HepG2 (cell line): ENCODE results near the gene MAPKAPK3. TPM values are rescaled to one million over a fixed set of nuclear protein-coding genes. Genes with fewer than 3 reads are reported as not detected.

Experiments used
- ATRX ChIP-seq: sonication (generic); formaldehyde crosslinking; IDR thresholded peaks from 2 replicates; pipeline ENCODE4 v1.4.0; 2020; ENCODE audit warnings: missing genetic modification reagents, borderline replicate concordance
- BCL3 ChIP-seq: sonication (generic); formaldehyde crosslinking; IDR thresholded peaks from 2 replicates; pipeline ENCODE4 v1.5.1; 2020; ENCODE audit warnings: mild to moderate bottlenecking, missing genetic modification reagents, moderate library complexity
- CBX2 ChIP-seq, 2 experiments: fragments of 200-600 bp in 1 of 2; sonication (generic); formaldehyde crosslinking in 1 of 2; IDR thresholded peaks; 2 replicates each; pipeline versions ENCODE4 v1.7.0 to v1.8.1; 2018 to 2022; ENCODE audit warnings: low read depth in 2 of 2, low read length in 1 of 2, mild to moderate bottlenecking in 1 of 2, missing genetic modification reagents in 1 of 2
- CEBPZ ChIP-seq: IDR thresholded peaks from 2 replicates; pipeline ENCODE4 v1.6.1; 2012; ENCODE audit warnings: low read length, improper control_type of control experiment
- EHMT2 ChIP-seq: fragments of 200-600 bp; sonication (generic); IDR thresholded peaks from 2 replicates; pipeline ENCODE4 v1.7.0; 2017; ENCODE audit warnings: antibody characterized with exemption, low read depth, low read length, borderline replicate concordance
- ETV5 ChIP-seq: IDR thresholded peaks from 2 replicates; pipeline ENCODE4 v1.6.1; 2018; ENCODE audit warnings: missing biosample characterization, missing genetic modification reagents, inconsistent platforms, borderline replicate concordance
- HNF4G ChIP-seq, 2 experiments: sonication (generic) in 1 of 2; formaldehyde crosslinking in 1 of 2; IDR thresholded peaks; 2 replicates each; pipeline versions ENCODE4 v1.4.0 to v1.6.1; 2011 to 2020; ENCODE audit warnings: borderline replicate concordance in 2 of 2, low read depth in 2 of 2, mild to moderate bottlenecking in 2 of 2, low read length in 1 of 2, missing genetic modification reagents in 1 of 2, moderate library complexity in 1 of 2
- HNRNPL ChIP-seq: fragments of 200-400 bp; formaldehyde crosslinking; IDR thresholded peaks from 2 replicates; pipeline ENCODE4 v1.6.1; 2017; ENCODE audit warnings: mild to moderate bottlenecking, low read depth, low read length
- MZF1 ChIP-seq: sonication (generic); formaldehyde crosslinking; IDR thresholded peaks from 2 replicates; pipeline ENCODE4 v1.8.1; 2023; ENCODE audit warnings: mild to moderate bottlenecking, missing genetic modification reagents, borderline replicate concordance
- SNAPC2 ChIP-seq: sonication (generic); formaldehyde crosslinking; IDR thresholded peaks from 2 replicates; pipeline ENCODE4 v1.8.1; 2022; ENCODE audit warnings: mild to moderate bottlenecking, missing genetic modification reagents
- SP140L ChIP-seq: sonication (generic); formaldehyde crosslinking; IDR thresholded peaks from 2 replicates; pipeline ENCODE4 v1.4.0; 2020; ENCODE audit warnings: missing genetic modification reagents, borderline replicate concordance
- SPEN ChIP-seq: sonication (generic); formaldehyde crosslinking; IDR thresholded peaks from 2 replicates; pipeline ENCODE4 v1.5.1; 2020; ENCODE audit warnings: low read depth, mild to moderate bottlenecking, missing genetic modification reagents
- TBP ChIP-seq: sonication (generic); formaldehyde crosslinking; IDR thresholded peaks from 2 replicates; pipeline ENCODE4 v1.5.0; 2020; ENCODE audit warnings: missing genetic modification reagents
- ZBTB8A ChIP-seq: sonication (generic); formaldehyde crosslinking; IDR thresholded peaks from 2 replicates; pipeline ENCODE4 v1.4.0; 2020; ENCODE audit warnings: mild to moderate bottlenecking, low read depth, missing genetic modification reagents, borderline replicate concordance
- ZFP36L1 ChIP-seq: sonication (generic); formaldehyde crosslinking; IDR thresholded peaks from 2 replicates; pipeline ENCODE4 v1.8.0; 2022; ENCODE audit warnings: mild to moderate bottlenecking, missing genetic modification reagents, moderate library complexity
- ZNF180 ChIP-seq: sonication (generic); formaldehyde crosslinking; IDR thresholded peaks from 2 replicates; pipeline ENCODE4 v1.4.0; 2020; ENCODE audit warnings: low read depth, missing genetic modification reagents, borderline replicate concordance
- ZNF232 ChIP-seq: sonication (generic); formaldehyde crosslinking; IDR thresholded peaks from 2 replicates; pipeline ENCODE4 v1.4.0; 2020; ENCODE audit warnings: missing genetic modification reagents, borderline replicate concordance
- ZNF333 ChIP-seq: sonication (generic); formaldehyde crosslinking; IDR thresholded peaks from 2 replicates; pipeline ENCODE4 v1.4.0; 2020; ENCODE audit warnings: mild to moderate bottlenecking, missing genetic modification reagents, borderline replicate concordance
- ZNF510 ChIP-seq: sonication (generic); formaldehyde crosslinking; IDR thresholded peaks from 2 replicates; pipeline ENCODE4 v1.4.0; 2020; ENCODE audit warnings: low read depth, mild to moderate bottlenecking, missing genetic modification reagents
- ZNF569 ChIP-seq: sonication (generic); formaldehyde crosslinking; IDR thresholded peaks from 2 replicates; pipeline ENCODE4 v1.5.0; 2020; ENCODE audit warnings: mild to moderate bottlenecking, missing genetic modification reagents, moderate library complexity, borderline replicate concordance
- ZNF570 ChIP-seq: sonication (generic); formaldehyde crosslinking; IDR thresholded peaks from 2 replicates; pipeline ENCODE4 v1.4.0; 2020; ENCODE audit warnings: mild to moderate bottlenecking, missing genetic modification reagents, borderline replicate concordance
- ZNF615 ChIP-seq: sonication (generic); formaldehyde crosslinking; IDR thresholded peaks from 2 replicates; pipeline ENCODE4 v1.5.0; 2020; ENCODE audit warnings: mild to moderate bottlenecking, missing genetic modification reagents, borderline replicate concordance
- ZNF678 ChIP-seq: sonication (generic); formaldehyde crosslinking; IDR thresholded peaks from 2 replicates; pipeline ENCODE4 v1.4.0; 2020; ENCODE audit warnings: mild to moderate bottlenecking, missing genetic modification reagents
- ZSCAN31 ChIP-seq: sonication (generic); formaldehyde crosslinking; IDR thresholded peaks from 2 replicates; pipeline ENCODE4 v1.5.0; 2020; ENCODE audit warnings: low read depth, mild to moderate bottlenecking, missing genetic modification reagents
- polyA plus RNA-seq, 8 experiments: library from polyadenylated mRNA; depleted of rRNA in 3 of 8; stranded (reverse) in 7 of 8; unstranded in 1 of 8; fragments of >200 nt; fragmentation: Illumina TruSeq in 4 of 8; extraction: Trizol in 4 of 8; gene quantifications; 2 replicates each; pipeline versions ENCODE4 v1.2.1 to v1.2.3, GENCODE V29; 2011 to 2016; ENCODE audit warnings: low read depth in 4 of 8, missing spikeins in 1 of 8, mixed read lengths in 1 of 8; ENCODE audit not compliant: insufficient read depth in 1 of 8
- total RNA-seq, 5 experiments: library from RNA; depleted of rRNA; stranded (reverse); fragments of >200 nt; fragmentation: Illumina TruSeq; extraction: Trizol; gene quantifications; 2 replicates each; pipeline ENCODE4 v1.2.3, GENCODE V29; 2016; ENCODE audit warnings: low read depth in 1 of 5

Gene MAPKAPK3
- total and polyA plus RNA-seq, 2 of the 13 experiments (the other 11 are each of a cell fraction or from before 2014, with no cell fraction given): 39.9 to 41.2 TPM

GRCh38 chr3:50568947-50569749 lies 47.8 kb upstream of the MAPKAPK3 start, which contains the start of gene HEMK1 (continued):
- TF ChIP-seq ZNF615 (CRISPR knock-in tag) (peak; percentile 61; the same call in 1 of the 2 replicates), ZNF569 (CRISPR knock-in tag) (no peak), BCL3 (CRISPR knock-in tag) (peak; percentile 77; the same call in 1 of the 2 replicates), SPEN (CRISPR knock-in tag) (peak; percentile 91), ETV5 (CRISPR knock-in tag) (peak; percentile 67; the same call in 1 of the 2 replicates), ZBTB8A (CRISPR knock-in tag) (no peak), SP140L (CRISPR knock-in tag) (no peak), ZNF333 (CRISPR knock-in tag) (0 out of 2 replicates have a peak, but pooled peaks have one; percentile 46), HNF4G (IDR thresholded peaks at IDR 0.05; ENCODE audit: borderline replicate concordance, low read depth, low read length) (no peak), HNF4G (CRISPR knock-in tag; IDR thresholded peaks at IDR 0.05; ENCODE audit: borderline replicate concordance, low read depth) (no peak), ZSCAN31 (CRISPR knock-in tag) (no peak), MZF1 (CRISPR knock-in tag) (no peak), ZNF570 (CRISPR knock-in tag) (no peak), ZFP36L1 (CRISPR knock-in tag) (0 out of 2 replicates have a peak, but pooled peaks have one; percentile 67), TBP (CRISPR knock-in tag) (no peak), CEBPZ (no peak), ZNF232 (CRISPR knock-in tag) (no peak), HNRNPL (peak; percentile 42; the same call in 1 of the 2 replicates), ZNF678 (CRISPR knock-in tag) (no peak), CBX2 (IDR thresholded peaks at IDR 0.05; ENCODE audit: low read depth, low read length) (no peak), CBX2 (CRISPR knock-in tag; IDR thresholded peaks at IDR 0.05; ENCODE audit: low read depth) (no peak), ZNF180 (CRISPR knock-in tag) (no peak), ATRX (CRISPR knock-in tag) (no peak), ZNF510 (CRISPR knock-in tag) (0 out of 2 replicates have a peak, but pooled peaks have one; percentile 62), EHMT2 (no peak), SNAPC2 (CRISPR knock-in tag) (no peak)
